Adrenal gland (tissue), 5 donors: ENCODE results near the gene LILRB2.
"Not testable (repeated sequence)": the region's sequence is repeated elsewhere in the genome, so short reads cannot be mapped to it uniquely, and the experiment has no call there.

Experiments
- POLR2A ChIP-seq, 2 donors: fragments of 450-650 bp; IDR thresholded peaks; one replicate each; pipeline ENCODE4 v1.6.1; 2017; ENCODE audit warnings: antibody characterized with exemption in 2 of 2, mild to moderate bottlenecking in 2 of 2, moderate library complexity in 1 of 2
- TF ChIP-seq, protein P1 (sequence below), 6 experiments: fragments of 450-650 bp in 4 of 6; fragments of 200-600 bp in 2 of 6; sonication (generic) in 1 of 6; IDR thresholded peaks; 1 replicate in 5 of 6; 2 replicates in 1 of 6; pipeline versions ENCODE4 v1.5.1 to v1.8.0; 2016 to 2021; ENCODE audit warnings: antibody characterized with exemption in 6 of 6, mild to moderate bottlenecking in 2 of 6, moderate library complexity in 1 of 6
- donor health status: DM: no; HTN: no; CAD: no.

DNA sequence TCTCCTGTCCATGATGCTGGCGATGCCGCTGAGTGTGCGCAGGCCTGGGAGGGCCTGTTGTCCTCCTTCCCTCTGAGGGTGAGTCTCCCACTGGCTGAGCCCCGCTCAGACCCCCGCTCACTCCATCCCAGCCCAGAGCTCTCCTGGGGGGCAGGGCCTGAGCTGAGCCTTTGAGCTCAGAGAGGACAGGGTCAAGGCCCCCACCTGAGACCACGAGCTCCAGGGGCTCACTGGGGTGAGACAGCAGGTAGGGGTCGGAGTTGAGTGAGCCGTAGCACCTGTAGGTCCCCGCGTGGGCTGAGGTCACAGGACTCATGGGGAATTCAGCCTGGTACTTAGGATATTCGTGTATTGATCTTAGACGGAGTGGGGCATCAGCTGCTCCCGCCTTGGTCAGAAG is 2.9 kb downstream of the LILRB2 start:
- TF ChIP-seq, protein P1, sequence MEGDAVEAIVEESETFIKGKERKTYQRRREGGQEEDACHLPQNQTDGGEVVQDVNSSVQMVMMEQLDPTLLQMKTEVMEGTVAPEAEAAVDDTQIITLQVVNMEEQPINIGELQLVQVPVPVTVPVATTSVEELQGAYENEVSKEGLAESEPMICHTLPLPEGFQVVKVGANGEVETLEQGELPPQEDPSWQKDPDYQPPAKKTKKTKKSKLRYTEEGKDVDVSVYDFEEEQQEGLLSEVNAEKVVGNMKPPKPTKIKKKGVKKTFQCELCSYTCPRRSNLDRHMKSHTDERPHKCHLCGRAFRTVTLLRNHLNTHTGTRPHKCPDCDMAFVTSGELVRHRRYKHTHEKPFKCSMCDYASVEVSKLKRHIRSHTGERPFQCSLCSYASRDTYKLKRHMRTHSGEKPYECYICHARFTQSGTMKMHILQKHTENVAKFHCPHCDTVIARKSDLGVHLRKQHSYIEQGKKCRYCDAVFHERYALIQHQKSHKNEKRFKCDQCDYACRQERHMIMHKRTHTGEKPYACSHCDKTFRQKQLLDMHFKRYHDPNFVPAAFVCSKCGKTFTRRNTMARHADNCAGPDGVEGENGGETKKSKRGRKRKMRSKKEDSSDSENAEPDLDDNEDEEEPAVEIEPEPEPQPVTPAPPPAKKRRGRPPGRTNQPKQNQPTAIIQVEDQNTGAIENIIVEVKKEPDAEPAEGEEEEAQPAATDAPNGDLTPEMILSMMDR (IDR thresholded peaks at IDR 0.05), result not testable (repeated sequence)
- not testable (repeated sequence) for TF ChIP-seq POLR2A (IDR thresholded peaks at IDR 0.05)
